HT1080 (cell line): ENCODE results near the gene PEX26. TPM values are rescaled to one million over a fixed set of nuclear protein-coding genes. Genes with fewer than 3 reads are reported as not detected.

ENCODE experiments used
- DNase-seq: peaks from one replicate; pipeline ENCODE4 v3.0.0-alpha.2; 2015; ENCODE audit warnings: low read depth
- small RNA-seq: library from RNA; depleted of rRNA; stranded (forward); fragments of <200 nt; gene quantifications from one replicate; pipeline ENCODE3, GENCODE V24; 2014
- total RNA-seq: library from RNA; depleted of rRNA; stranded (reverse); fragments of >200 nt; shearing (Covaris generic); gene quantifications from 2 replicates; pipeline ENCODE4 v1.2.3, GENCODE V29; 2014; rRNA removed

PEX26 gene
- total RNA-seq, 1 experiment from 2014 or later = 50.9 TPM

GRCh38 chr22:18154821-18155390 lies 77.1 kb downstream of the PEX26 start:
- DNase-seq = no peak

Small RNAs within 50 kb of the gene (small RNA-seq; reads per million reads assigned to genes)
- not detected for gene AC016027.5

Other genes with a start within 250 kb of the PEX26 start
- gene MICAL3, start 53.4 kb upstream of the PEX26 start, total RNA-seq = 15.3 and 29.2 TPM in 2 replicates
- 0.06 and 0.17 TPM in 2 replicates for gene TUBA8, start 32.8 kb downstream of the PEX26 start, total RNA-seq
- gene USP18, start 72.2 kb downstream of the PEX26 start, total RNA-seq = 2.3 and 3.9 TPM in 2 replicates